NCI-H748 (cell line): ENCODE results near the gene ST3GAL2.
"Not testable (repeated sequence)": the region's sequence is repeated elsewhere in the genome, so short reads cannot be mapped to it uniquely, and the experiment has no call there.

Experiments
- DNase-seq: peaks from one replicate; lab custom pipeline; 2025; ENCODE audit not compliant: unreplicated experiment; lab: John Stamatoyannopoulos, UW

ST3GAL2 gene

GRCh38 chr16:70342016-70342415 is 96.9 kb downstream of the ST3GAL2 start:
- DNase-seq, result no peak

GRCh38 chr16:70341600-70341999 is 97.3 kb downstream of the ST3GAL2 start:
- no peak for DNase-seq

GRCh38 chr16:70337814-70338213 is 101.1 kb downstream of the ST3GAL2 start:
- DNase-seq, result no peak

- not testable (repeated sequence) for DNase-seq
Measured at GRCh38 chr16:70332728-70333127, 106.2 kb downstream of the ST3GAL2 start.

GRCh38 chr16:70331588-70332358 is 107.1 kb downstream of the ST3GAL2 start:
- DNase-seq, result no peak

GRCh38 chr16:70331091-70331490 is 107.8 kb downstream of the ST3GAL2 start:
- DNase-seq, result no peak
